ENCODE measurements around the gene ENO1.
"Not testable (repeated sequence)": the region's sequence is repeated elsewhere in the genome, so short reads cannot be mapped to it uniquely, and the experiment has no call there.

DNA sequence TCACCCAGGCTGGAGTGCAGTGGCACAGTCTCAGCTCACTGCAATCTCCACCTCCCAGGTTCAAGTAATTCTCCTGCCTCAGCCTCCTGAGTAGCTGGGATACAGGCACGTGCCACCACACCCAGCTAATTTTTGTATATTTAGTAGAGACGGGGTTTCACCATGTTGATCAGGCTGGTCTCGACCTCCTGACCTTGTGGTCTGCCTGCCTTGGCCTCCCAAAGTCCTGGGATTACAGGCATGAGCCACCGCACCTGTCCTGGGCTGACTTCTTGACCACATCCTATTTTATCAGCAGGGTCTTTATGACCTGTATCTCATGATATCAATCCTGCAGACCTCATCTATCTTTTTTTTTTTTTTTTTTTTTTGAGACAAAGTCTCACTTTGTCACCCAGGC lies 22.2 kb upstream of the ENO1 start:
- TF ChIP-seq CTCF (IDR thresholded peaks at IDR 0.05; ENCODE audit: insufficient read depth, low read depth, low read length); EZH2 (IDR thresholded peaks at IDR 0.05; ENCODE audit: insufficient read depth, low read length): not testable (repeated sequence)

All from astrocyte (in vitro differentiated cells and primary cell).